Activated effector memory CD4-positive, alpha-beta T cell treated with anti-CD3 and anti-CD28 coated beads, Interleukin-2, amount 50 U/mL, for 16 hours (primary cell): ENCODE results near the gene SNX13.

Source experiments
- DNase-seq: peaks from one replicate; pipeline ENCODE4 v3.0.0-alpha.2; 2020

SNX13 gene

GRCh38 chr7:17772581-17773288 lies 167.6 kb downstream of the SNX13 start:
- DNase-seq, result no peak

- no peak for DNase-seq
These were observed 168.3 kb downstream of the SNX13 start for GRCh38 chr7:17771901-17772408.

GRCh38 chr7:17770710-17771375 lies 169.5 kb downstream of the SNX13 start:
- DNase-seq, result no peak

- peak; percentile 76 for DNase-seq
These were observed 170.4 kb downstream of the SNX13 start for GRCh38 chr7:17769918-17770317.

GRCh38 chr7:17758008-17758407 lies 182.3 kb downstream of the SNX13 start:
- no peak for DNase-seq

- DNase-seq, result no peak
These were observed 194.2 kb downstream of the SNX13 start for GRCh38 chr7:17746020-17746530.

GRCh38 chr7:17745610-17746009 lies 194.7 kb downstream of the SNX13 start:
- DNase-seq, result no peak

- DNase-seq, result no peak
These were observed 197.0 kb downstream of the SNX13 start for GRCh38 chr7:17743316-17743715.

- DNase-seq, result no peak
These were observed 198.9 kb downstream of the SNX13 start for GRCh38 chr7:17741426-17741825.
